Trophoblast cell (in vitro differentiated cells and primary cell): Measurements from ENCODE around the gene RPL21.

Experiments used
- DNase-seq, 2 donors: peaks; one replicate each; pipeline ENCODE4 v3.0.0-alpha.2; 2016
- H2AFZ ChIP-seq: 2 replicates; pipeline ENCODE4 v1.6.1; 2013; ENCODE audit warnings: low read length, moderate library complexity, mild to moderate bottlenecking; ENCODE audit not compliant: insufficient read depth, poor library complexity
- H2AK5ac ChIP-seq: 2 replicates; pipeline ENCODE4 v1.6.1; 2013; ENCODE audit warnings: mild to moderate bottlenecking, low read length
- H2BK120ac ChIP-seq: 2 replicates; pipeline ENCODE4 v1.6.1; 2013; ENCODE audit warnings: low read length, mild to moderate bottlenecking, moderate library complexity; ENCODE audit not compliant: insufficient read depth, poor library complexity
- H2BK12ac ChIP-seq: 2 replicates; pipeline ENCODE4 v1.6.1; 2013; ENCODE audit warnings: mild to moderate bottlenecking, low read length, moderate library complexity
- H2BK5ac ChIP-seq: 2 replicates; pipeline ENCODE4 v1.6.1; 2013; ENCODE audit warnings: low read length, low read depth, moderate library complexity, mild to moderate bottlenecking; ENCODE audit not compliant: poor library complexity
- H3K14ac ChIP-seq: 2 replicates; pipeline ENCODE4 v1.6.1; 2013; ENCODE audit warnings: mild to moderate bottlenecking, low read length
- H3K18ac ChIP-seq: 2 replicates; pipeline ENCODE4 v1.6.1; 2013; ENCODE audit warnings: mild to moderate bottlenecking, low read length
- H3K23ac ChIP-seq: 2 replicates; pipeline ENCODE4 v1.6.1; 2013; ENCODE audit warnings: low read length
- H3K27ac ChIP-seq: 2 replicates; pipeline ENCODE4 v1.5.1; 2013; ENCODE audit warnings: low read depth, mild to moderate bottlenecking, inconsistent platforms, low read length, moderate library complexity
- H3K27me3 ChIP-seq: 2 replicates; pipeline ENCODE4 v1.6.1; 2013; ENCODE audit warnings: inconsistent platforms, mild to moderate bottlenecking, low read length, moderate library complexity; ENCODE audit not compliant: insufficient read depth
- H3K36me3 ChIP-seq, 2 experiments: 1 replicate in 1 of 2; 2 replicates in 1 of 2; pipeline ENCODE4 v1.6.1; 2013; ENCODE audit warnings: low read length in 2 of 2, mild to moderate bottlenecking in 2 of 2, moderate library complexity in 1 of 2; ENCODE audit not compliant: insufficient read depth in 2 of 2, control insufficient read depth in 1 of 2
- H3K4ac ChIP-seq: 2 replicates; pipeline ENCODE4 v1.6.1; 2013; ENCODE audit warnings: low read depth, mild to moderate bottlenecking, low read length, moderate library complexity
- H3K4me1 ChIP-seq, 2 experiments: 1 replicate in 1 of 2; 2 replicates in 1 of 2; pipeline ENCODE4 v1.6.1; 2013; ENCODE audit warnings: low read length in 2 of 2, mild to moderate bottlenecking in 2 of 2, moderate library complexity in 1 of 2; ENCODE audit not compliant: insufficient read depth in 2 of 2, control insufficient read depth in 1 of 2
- H3K4me2 ChIP-seq: 2 replicates; pipeline ENCODE4 v1.6.1; 2013; ENCODE audit warnings: inconsistent platforms, mild to moderate bottlenecking, low read length, moderate library complexity
- H3K4me3 ChIP-seq: 2 replicates; pipeline ENCODE4 v1.5.1; 2013; ENCODE audit warnings: mild to moderate bottlenecking, low read depth, low read length, inconsistent platforms
- H3K79me1 ChIP-seq: one replicate; pipeline ENCODE4 v1.6.1; 2013; ENCODE audit warnings: low read length
- H3K79me2 ChIP-seq: 2 replicates; pipeline ENCODE4 v1.6.1; 2013; ENCODE audit warnings: low read length, mild to moderate bottlenecking; ENCODE audit not compliant: control insufficient read depth, insufficient read depth, poor library complexity
- H3K9ac ChIP-seq: 2 replicates; pipeline ENCODE4 v1.6.1; 2013; ENCODE audit warnings: mild to moderate bottlenecking, low read length
- H3K9me3 ChIP-seq: 2 replicates; pipeline ENCODE4 v1.6.1; 2013; ENCODE audit warnings: low read depth, mild to moderate bottlenecking, control low read depth, inconsistent platforms, low read length; ENCODE audit not compliant: insufficient read depth
- H4K12ac ChIP-seq: 2 replicates; pipeline ENCODE4 v1.6.1; 2013; ENCODE audit warnings: low read depth, mild to moderate bottlenecking, low read length, moderate library complexity
- H4K8ac ChIP-seq: 2 replicates; pipeline ENCODE4 v1.6.1; 2013; ENCODE audit warnings: low read depth, mild to moderate bottlenecking, low read length, moderate library complexity
- H4K91ac ChIP-seq: one replicate; pipeline ENCODE4 v1.6.1; 2013; ENCODE audit warnings: low read depth, mild to moderate bottlenecking, low read length, moderate library complexity
- WGBS: extraction: QIAGEN DNeasy Blood & Tissue Kit; methylation state at CpG from one replicate; pipeline ENCODE4 v1.1.7; 2013; ENCODE audit warnings: missing lambda C conversion rate; ENCODE audit not compliant: insufficient read length, insufficient coverage; ENCODE audit errors: extremely low coverage; 5-methylcytosine and 5-hydroxymethylcytosine counted together

Gene RPL21

DNA sequence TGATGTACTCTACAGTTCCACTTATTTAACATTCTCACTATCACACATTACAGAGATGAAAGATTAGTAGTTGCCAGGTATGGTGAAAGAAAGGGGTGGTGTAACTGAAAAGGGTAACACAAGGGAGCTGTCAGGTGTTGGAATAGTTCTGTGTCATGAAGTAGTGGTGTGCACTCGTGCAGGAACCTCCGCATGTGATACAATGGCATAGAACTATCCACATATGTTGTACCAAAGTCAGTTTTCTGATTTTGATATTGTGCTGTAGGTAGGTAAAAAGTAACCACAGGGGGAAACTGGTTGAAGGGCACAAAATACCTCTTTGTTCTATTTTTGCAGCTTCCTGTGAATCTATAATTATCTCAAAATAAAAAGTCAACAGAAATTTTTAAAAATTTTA, 24.4 kb upstream of the RPL21 start:
- no peak overlapping the region for H3K4me3 ChIP-seq
- no peaks in the 10 kb centered on the region for H3K4me1 ChIP-seq
- no peak overlapping the region for H4K12ac ChIP-seq
- no peak overlapping the region for H3K9ac ChIP-seq
- H2BK120ac ChIP-seq: no peak overlapping the region
- no peak overlapping the region for H4K91ac ChIP-seq
- H3K27me3 ChIP-seq: no peaks in the 10 kb centered on the region
- no peak overlapping the region for H2AFZ ChIP-seq
- no peaks in the 10 kb centered on the region for H3K9me3 ChIP-seq
- H2AK5ac ChIP-seq: no peak overlapping the region
- H3K79me1 ChIP-seq: no peaks in the 10 kb centered on the region
- no peak for DNase-seq
- no peak overlapping the region for H3K18ac ChIP-seq
- no peak overlapping the region for H3K14ac ChIP-seq
- no peak overlapping the region for H4K8ac ChIP-seq
- no peak overlapping the region for H3K4me2 ChIP-seq
- H3K23ac ChIP-seq: no peak overlapping the region
- H3K79me2 ChIP-seq: no peaks in the 10 kb centered on the region
- no peak overlapping the region for H2BK12ac ChIP-seq
- no peak overlapping the region for H3K27ac ChIP-seq
- no peaks in the 10 kb centered on the region for H3K36me3 ChIP-seq
- no peak overlapping the region for H3K4ac ChIP-seq
- WGBS: no CpG with 5 or more reads among the region's 2 CpGs
- H2BK5ac ChIP-seq: no peak overlapping the region

DNA sequence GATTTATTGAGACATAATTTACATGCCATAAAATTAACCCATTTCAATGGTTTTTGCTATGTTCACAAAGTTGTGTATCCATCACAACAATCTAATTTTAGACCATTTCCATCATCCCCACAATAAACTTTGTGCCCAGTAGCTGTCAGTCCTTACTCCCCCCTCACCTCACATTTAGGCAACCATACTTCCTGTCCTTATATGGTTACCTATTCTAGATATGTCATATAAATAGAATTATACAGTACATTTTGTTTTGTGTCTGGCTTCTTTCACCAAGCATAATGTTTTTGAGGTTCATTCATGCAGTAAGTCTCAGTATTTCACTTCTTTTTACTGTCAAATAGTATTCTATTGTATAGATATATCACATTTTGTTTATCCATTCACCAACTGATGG, 23.2 kb upstream of the RPL21 start:
- Histone ChIP-seq H3K9me3 (no peaks in the 10 kb centered on the region), H3K4me2 (no peak overlapping the region), H3K4me1 (no peaks in the 10 kb centered on the region), H3K27me3 (no peaks in the 10 kb centered on the region), H3K4me3 (no peak overlapping the region), H3K27ac (no peak overlapping the region), H3K18ac (no peak overlapping the region), H4K8ac (no peak overlapping the region), H3K79me1 (no peaks in the 10 kb centered on the region), H2BK120ac (no peak overlapping the region), H3K9ac (no peak overlapping the region), H3K14ac (no peak overlapping the region), H2AFZ (no peak overlapping the region), H3K79me2 (no peaks in the 10 kb centered on the region), H2AK5ac (no peak overlapping the region), H4K91ac (no peak overlapping the region), H2BK5ac (no peak overlapping the region), H4K12ac (no peak overlapping the region), H3K4ac (no peak overlapping the region), H2BK12ac (no peak overlapping the region), H3K23ac (no peak overlapping the region), H3K36me3 (no peaks in the 10 kb centered on the region)
- DNase-seq: no peak

DNA sequence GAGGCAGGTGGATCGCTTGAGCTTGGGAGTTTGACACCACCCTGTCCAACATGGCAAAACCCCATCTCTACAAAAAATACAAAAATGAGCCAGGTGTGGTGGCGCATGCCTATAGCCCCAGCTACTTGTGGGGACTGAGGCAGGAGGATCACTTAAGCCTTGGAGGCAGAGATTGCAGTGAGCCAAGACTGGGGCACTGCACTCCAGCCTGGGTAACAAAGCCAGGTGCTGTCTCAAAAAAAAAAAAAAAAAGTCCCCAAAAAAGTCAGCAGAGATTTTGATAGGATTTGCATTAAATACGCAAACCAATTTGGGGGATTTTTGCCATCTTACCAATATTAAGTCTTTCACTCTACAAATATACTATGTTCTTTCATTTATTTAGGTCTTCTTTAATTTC, 21.7 kb upstream of the RPL21 start:
- H2BK120ac ChIP-seq: no peak overlapping the region
- H3K18ac ChIP-seq: no peak overlapping the region
- H3K4me1 ChIP-seq: no peaks in the 10 kb centered on the region
- no peak overlapping the region for H2BK5ac ChIP-seq
- no peak overlapping the region for H3K14ac ChIP-seq
- no peak overlapping the region for H4K91ac ChIP-seq
- DNase-seq: no peak
- no peaks in the 10 kb centered on the region for H3K9me3 ChIP-seq
- no peaks in the 10 kb centered on the region for H3K79me2 ChIP-seq
- no peaks in the 10 kb centered on the region for H3K79me1 ChIP-seq
- no peak overlapping the region for H4K8ac ChIP-seq
- no peak overlapping the region for H2AK5ac ChIP-seq
- H3K4me3 ChIP-seq: no peak overlapping the region
- no peaks in the 10 kb centered on the region for H3K27me3 ChIP-seq
- no peak overlapping the region for H3K4ac ChIP-seq
- WGBS: no CpG with 5 or more reads among the region's 3 CpGs
- no peak overlapping the region for H3K27ac ChIP-seq
- no peaks in the 10 kb centered on the region for H3K36me3 ChIP-seq
- no peak overlapping the region for H4K12ac ChIP-seq
- H3K23ac ChIP-seq: no peak overlapping the region
- H2BK12ac ChIP-seq: no peak overlapping the region
- no peak overlapping the region for H2AFZ ChIP-seq
- no peak overlapping the region for H3K9ac ChIP-seq
- H3K4me2 ChIP-seq: no peak overlapping the region

DNA sequence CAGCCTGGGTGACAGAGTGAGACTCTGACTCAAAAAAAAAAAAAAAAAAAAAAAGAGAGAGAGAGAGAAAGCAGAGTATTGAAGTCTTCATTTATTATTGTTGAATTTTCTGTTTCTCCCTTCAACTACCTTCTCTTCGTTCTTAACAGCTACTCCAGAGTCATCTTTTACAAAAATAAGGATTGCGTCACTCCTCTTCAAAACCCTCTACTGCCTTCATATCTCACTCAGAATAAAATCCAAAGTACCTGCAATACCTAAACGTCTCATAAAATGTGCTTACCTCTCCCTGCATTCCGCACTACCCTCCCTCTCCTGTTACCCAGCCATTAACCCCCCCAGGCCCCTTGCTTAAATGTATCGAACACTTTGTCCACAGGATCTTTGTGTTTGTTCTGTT, 17.4 kb upstream of the RPL21 start:
- H3K9ac ChIP-seq: no peak overlapping the region
- no peaks in the 10 kb centered on the region for H3K79me2 ChIP-seq
- no peak overlapping the region for H3K4me2 ChIP-seq
- H2BK5ac ChIP-seq: no peak overlapping the region
- no peaks in the 10 kb centered on the region for H3K4me1 ChIP-seq
- H3K9me3 ChIP-seq: no peaks in the 10 kb centered on the region
- no peak overlapping the region for H2AFZ ChIP-seq
- H3K4me3 ChIP-seq: no peak overlapping the region
- H3K4ac ChIP-seq: no peak overlapping the region
- no peak for DNase-seq
- H3K14ac ChIP-seq: no peak overlapping the region
- no peaks in the 10 kb centered on the region for H3K27me3 ChIP-seq
- H2BK120ac ChIP-seq: no peak overlapping the region
- no peak overlapping the region for H4K91ac ChIP-seq
- no peak overlapping the region for H3K27ac ChIP-seq
- no peak overlapping the region for H4K8ac ChIP-seq
- H4K12ac ChIP-seq: no peak overlapping the region
- H3K18ac ChIP-seq: no peak overlapping the region
- no peak overlapping the region for H2BK12ac ChIP-seq
- H3K36me3 ChIP-seq: no peaks in the 10 kb centered on the region
- H3K79me1 ChIP-seq: no peaks in the 10 kb centered on the region
- H3K23ac ChIP-seq: no peak overlapping the region
- WGBS: no CpG with 5 or more reads among the region's 5 CpGs
- no peak overlapping the region for H2AK5ac ChIP-seq

DNA sequence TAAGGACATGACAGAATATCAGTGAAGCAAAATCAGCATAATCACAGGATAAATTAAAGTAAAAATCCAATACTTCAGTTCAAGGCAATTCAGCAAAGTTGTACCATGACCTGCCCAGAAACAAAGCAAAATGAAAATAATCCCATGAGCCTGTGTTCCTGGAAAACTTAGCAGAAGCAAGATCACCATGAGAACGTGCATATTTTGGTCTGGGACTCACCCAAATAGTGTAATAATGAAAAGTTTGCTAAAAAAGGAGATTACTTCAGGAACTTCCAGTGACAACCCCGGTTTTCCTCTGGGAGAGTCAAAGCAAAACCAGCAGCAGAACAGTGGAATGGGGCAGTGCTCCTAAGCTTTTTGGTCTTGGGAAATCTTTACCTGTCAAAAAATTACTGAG, 14.9 kb upstream of the RPL21 start:
- H3K4me2 ChIP-seq: no peak overlapping the region
- H3K27me3 ChIP-seq: no peaks in the 10 kb centered on the region
- no peak for DNase-seq
- no peak overlapping the region for H2BK5ac ChIP-seq
- WGBS: no CpG with 5 or more reads among the region's 2 CpGs
- no peaks in the 10 kb centered on the region for H3K36me3 ChIP-seq
- H2BK12ac ChIP-seq: no peak overlapping the region
- no peak overlapping the region for H3K9ac ChIP-seq
- no peak overlapping the region for H3K27ac ChIP-seq
- no peak overlapping the region for H3K14ac ChIP-seq
- no peaks in the 10 kb centered on the region for H3K79me1 ChIP-seq
- no peaks in the 10 kb centered on the region for H3K9me3 ChIP-seq
- H3K4ac ChIP-seq: no peak overlapping the region
- H4K12ac ChIP-seq: no peak overlapping the region
- H2AFZ ChIP-seq: no peak overlapping the region
- no peaks in the 10 kb centered on the region for H3K79me2 ChIP-seq
- no peak overlapping the region for H2AK5ac ChIP-seq
- H4K91ac ChIP-seq: no peak overlapping the region
- H3K4me1 ChIP-seq: no peaks in the 10 kb centered on the region
- no peak overlapping the region for H3K23ac ChIP-seq
- no peak overlapping the region for H3K4me3 ChIP-seq
- H2BK120ac ChIP-seq: no peak overlapping the region
- H3K18ac ChIP-seq: no peak overlapping the region
- no peak overlapping the region for H4K8ac ChIP-seq
